H54 (cell line): ENCODE results near the gene PRAMEF33.
"Not testable (repeated sequence)": the region's sequence is repeated elsewhere in the genome, so short reads cannot be mapped to it uniquely, and the experiment has no call there.

ENCODE experiments used
- DNase-seq: peaks from one replicate; pipeline ENCODE4 v3.0.0; 2011; ENCODE audit warnings: low spot score, mixed read lengths; ENCODE audit not compliant: insufficient read length
- FAIRE-seq: peaks from 3 replicates; lab custom pipeline; 2011; peaks lifted over from hg19 to GRCh38; lab: Jason Lieb, UNC

The PRAMEF33 gene, protein sequence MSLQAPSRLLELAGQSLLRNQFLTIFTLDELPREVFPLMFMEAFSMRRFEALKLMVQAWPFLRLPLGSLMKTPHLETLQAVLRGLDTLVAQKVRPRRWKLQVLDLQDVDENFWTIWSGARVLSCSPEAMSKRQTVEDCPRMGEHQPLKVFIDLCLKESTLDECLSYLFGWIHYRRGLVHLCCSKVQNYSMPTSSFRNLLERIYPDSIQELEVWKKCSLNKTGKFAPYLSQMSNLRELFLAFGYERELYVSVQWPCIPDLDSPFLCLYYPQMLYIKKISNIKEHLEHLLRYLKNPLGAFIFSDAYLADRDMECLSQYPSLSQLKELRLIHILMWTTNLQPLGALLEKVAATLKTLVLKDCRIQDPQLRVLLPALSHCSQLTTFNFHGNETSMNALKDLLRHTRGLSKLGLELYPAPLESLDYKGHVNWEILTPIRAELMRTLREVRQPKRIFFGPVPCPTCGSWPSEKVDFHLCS

DNA sequence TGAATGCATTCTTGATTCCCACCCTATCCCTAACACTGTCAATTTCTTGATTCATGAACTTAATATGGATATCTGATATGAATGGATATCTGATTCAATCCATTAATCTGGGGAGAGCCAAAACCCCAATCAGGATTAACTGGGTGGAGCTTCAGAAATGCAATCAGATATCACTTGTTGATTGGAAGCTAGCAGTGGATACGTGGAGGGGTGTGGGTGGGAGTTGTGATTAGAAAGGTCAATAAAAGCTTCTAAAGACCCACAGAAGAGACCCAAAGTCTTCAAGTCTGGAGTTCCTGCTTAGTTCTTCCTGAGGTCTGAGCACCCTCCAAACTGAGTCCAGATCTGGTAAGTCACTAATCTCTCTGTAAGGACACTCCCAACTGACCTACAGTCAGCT is at the start of gene PRAMEF33:
Gene PRAMEF33 (plus strand): TSS at position 301 of the 400 bp plus-strand sequence. CDS start 2,416 bp downstream, outside the sequence.
- DNase-seq, FAIRE-seq: not testable (repeated sequence)

DNA sequence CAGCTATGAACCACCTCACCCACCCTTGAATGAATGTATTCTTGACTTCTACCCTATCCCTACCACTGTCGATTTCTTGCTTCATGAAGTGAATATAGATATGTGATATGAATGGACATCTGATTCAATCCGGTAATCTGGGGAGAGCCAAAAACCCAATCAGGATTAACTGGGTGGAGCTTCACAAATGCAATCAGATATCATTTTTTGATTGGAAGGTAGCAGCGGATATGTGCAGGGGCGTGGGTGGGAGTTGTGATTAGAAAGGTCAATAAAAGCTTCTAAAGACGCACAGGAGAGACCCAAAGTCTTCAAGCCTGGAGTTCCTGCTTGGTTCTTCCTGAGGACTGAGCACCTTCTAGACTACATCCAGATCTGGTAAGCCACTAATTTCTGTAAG is 49.4 kb upstream of the PRAMEF33 start, which contains the start of gene PRAMEF5:
Gene PRAMEF5 (plus strand): TSS at position 301 of the 400 bp plus-strand sequence. CDS start 5,071 bp downstream, outside the sequence.
- FAIRE-seq: not testable (repeated sequence)

DNA sequence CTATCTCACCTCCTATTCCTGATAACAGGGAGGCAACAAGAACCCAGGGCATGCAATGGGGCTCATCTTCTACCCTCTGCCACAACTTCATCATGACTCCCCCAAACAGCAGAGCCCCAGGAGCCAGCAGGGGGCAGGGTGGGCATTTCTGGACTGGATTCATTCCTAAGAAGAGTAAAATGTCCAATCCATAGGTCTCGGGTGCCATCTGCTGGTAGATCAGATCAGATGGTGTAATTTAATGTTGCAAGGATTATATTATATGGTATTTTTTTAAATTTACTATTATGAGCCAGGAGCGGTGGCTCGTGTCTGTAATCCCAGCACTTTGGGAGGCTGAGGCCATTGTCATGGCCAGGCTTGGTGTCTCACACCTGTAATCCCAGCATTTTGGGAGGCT is 38.2 kb upstream of the PRAMEF33 start:
- not testable (repeated sequence) for FAIRE-seq, DNase-seq

More for the DNA sequence above, 49.4 kb upstream of the PRAMEF33 start, which contains the start of gene PRAMEF5:
- not testable (repeated sequence) for DNase-seq

DNA sequence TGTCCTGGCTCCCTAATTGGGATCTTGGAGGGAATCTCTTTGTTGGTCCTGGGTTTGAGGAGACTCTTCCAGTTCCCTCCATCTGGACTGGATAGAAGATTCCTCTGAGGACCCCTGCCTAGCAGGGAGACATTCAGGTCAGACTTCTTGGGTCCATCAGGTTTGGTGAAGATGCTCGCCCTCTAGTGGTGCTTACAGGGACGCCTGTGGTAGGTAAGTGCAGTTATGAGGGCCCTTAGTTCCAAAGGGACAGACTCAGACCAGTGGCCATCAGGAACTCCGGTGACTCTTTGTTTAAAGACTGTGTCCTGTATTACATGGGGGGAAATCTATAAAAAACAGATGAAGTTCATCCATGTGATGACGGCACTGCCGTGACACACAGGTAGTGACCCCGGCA is 26.3 kb upstream of the PRAMEF33 start:
- DNase-seq, FAIRE-seq: not testable (repeated sequence)

DNA sequence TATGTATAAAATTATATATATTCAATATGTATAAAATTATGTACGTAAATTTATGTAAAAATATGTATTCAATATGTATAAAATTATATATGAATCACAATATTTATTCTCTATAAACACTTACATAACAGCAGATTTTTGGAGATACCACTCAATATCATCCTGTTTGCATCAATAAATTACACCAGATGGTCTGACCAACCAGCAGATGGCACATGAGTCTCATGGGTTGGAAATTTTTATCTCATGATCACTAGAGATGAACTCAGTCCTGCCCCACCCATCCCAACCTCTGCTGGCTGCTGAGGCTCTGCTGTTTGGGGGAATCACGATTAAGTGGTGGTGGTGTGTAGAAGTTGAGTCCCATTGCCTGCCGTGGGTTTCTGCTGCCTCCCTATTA is 23.7 kb upstream of the PRAMEF33 start:
- DNase-seq, FAIRE-seq: not testable (repeated sequence)

DNA sequence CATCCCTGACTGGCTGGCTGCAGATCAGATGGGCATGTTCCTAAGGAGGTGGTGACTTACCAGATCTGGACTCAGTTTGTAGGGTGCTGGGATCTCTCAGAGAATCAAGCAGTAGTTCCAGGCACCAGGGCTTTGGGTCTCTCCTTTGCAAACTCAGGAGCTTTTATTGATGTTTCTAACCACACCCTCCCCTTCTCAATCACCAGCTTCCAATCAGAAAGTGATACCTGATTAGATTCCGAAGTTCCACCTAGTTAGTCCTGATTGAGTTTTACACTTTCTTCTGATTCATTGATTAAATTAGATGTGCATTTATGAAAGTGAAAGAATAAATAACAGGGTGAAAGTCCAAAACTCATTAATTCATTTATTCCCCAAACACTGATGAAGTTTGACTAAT is 18.3 kb upstream of the PRAMEF33 start, which contains the start of gene PRAMEF8:
Gene PRAMEF8 (minus strand): TSS at position 101 of the 400 bp plus-strand sequence. CDS start 1,046 bp downstream, outside the sequence.
- FAIRE-seq, DNase-seq: not testable (repeated sequence)

DNA sequence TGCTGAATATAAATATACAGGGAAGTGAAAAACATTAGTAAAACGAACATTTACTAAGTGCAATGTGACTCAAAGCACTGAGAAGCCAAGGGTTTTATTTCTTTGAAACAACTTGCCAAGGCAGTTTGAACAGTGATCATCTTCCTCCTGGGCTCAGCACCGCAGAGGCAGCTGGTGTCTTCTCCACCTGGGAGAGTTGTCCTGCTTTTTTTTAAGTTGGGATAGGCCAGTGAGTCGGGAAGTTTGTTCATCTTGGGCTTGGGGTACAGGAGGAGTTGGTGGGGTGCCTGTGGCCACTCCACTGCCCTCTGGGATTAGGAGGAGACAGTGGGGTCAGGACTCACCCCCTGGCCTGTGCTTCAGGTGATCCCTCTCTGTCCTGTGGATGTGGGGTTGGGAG is 14.3 kb upstream of the PRAMEF33 start:
- FAIRE-seq, DNase-seq: not testable (repeated sequence)

DNA sequence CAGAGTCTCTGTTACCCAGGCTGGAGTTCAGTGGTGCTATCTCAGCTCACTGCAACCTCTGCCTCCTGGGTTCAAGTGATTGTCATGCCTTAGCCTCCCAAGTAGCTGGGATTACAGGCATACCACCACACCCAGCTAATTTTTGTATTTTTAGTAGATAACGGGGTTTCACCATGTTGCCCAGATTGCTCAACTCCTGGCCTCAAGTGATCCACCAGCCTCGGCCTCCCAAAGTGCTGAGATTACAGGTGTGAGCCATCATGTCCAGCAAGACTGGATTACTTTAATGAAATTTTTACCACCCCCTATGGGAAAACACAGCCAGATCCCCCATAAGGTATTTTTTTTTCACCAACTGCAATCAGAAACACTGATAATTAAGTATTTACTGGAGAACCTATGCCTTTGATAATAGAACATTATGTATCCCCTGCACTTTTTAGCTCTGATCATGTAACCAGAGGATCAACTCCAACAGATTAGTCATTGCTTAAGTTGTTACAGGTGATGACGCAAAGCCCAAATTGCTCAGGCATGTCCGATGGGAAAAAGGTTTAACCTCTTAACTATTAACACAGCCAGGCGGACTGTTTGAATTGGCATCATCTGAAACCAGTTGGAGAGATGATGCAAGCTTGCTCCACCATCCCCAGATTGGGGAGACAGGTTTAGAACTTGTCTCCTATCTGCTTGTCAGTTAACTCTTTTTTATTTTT is 6.0 kb upstream of the PRAMEF33 start:
- FAIRE-seq, DNase-seq: not testable (repeated sequence)

DNA sequence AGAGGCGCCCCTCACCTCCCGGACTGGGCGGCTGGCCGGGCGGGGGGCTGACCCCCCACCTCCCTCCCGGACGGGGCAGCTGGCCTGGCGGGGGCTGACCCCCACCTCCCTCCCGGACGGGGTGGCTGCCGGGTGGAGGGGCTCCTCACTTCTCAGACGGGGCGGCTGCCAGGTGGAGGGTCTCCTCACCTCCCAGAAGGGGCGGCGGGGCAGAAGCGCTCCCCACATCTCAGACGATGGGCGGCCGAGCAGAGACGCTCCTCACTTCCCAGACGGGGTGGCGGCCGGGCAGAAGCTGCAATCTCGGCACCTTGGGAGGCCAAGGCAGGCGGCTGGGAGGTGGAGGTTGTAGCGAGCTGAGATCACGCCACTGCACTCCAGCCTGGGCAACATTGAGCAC is 4.6 kb upstream of the PRAMEF33 start:
- FAIRE-seq, DNase-seq: not testable (repeated sequence)

DNA sequence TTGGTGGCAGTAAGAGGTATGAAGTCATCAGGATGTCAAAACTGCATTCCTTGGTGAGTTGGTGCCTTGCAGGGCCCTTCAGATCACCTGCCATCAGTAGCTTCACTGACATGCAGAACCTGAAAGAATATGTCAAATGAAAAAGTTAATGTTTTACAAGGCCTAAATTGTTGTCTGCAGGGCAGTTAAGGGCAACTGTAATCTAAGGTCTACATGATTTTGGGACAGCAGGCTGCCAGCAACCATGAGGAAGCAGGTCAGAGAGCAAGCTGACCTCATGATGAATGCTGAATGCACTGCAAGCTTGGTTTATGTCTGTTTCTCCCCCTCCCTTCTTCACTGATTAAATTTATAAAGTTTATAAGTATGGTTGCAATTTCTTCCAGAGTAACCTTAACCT is 1.1 kb upstream of the PRAMEF33 start:
- not testable (repeated sequence) for FAIRE-seq, DNase-seq

DNA sequence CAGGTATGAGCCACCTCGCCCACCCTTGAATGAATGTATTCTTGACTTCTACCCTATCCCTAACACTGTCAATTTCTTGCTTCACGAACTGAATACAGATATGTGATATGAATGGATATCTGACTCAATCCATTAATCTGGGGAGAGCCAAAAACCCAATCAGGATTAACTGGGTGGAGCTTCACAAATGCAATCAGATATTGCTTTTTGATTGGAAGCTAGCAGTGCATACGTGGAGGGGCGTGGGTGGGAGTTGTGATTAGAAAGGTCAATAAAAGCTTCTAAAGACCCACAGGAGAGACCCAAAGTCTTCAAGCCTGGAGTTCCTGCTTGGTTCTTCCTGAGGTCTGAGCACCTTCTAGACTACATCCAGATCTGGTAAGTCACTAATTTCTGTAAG is 11.9 kb downstream of the PRAMEF33 start, which contains the start of gene PRAMEF15:
Gene PRAMEF15 (plus strand): TSS at position 301 of the 400 bp plus-strand sequence. CDS start 2,827 bp downstream, outside the sequence.
- DNase-seq, FAIRE-seq: not testable (repeated sequence)

DNA sequence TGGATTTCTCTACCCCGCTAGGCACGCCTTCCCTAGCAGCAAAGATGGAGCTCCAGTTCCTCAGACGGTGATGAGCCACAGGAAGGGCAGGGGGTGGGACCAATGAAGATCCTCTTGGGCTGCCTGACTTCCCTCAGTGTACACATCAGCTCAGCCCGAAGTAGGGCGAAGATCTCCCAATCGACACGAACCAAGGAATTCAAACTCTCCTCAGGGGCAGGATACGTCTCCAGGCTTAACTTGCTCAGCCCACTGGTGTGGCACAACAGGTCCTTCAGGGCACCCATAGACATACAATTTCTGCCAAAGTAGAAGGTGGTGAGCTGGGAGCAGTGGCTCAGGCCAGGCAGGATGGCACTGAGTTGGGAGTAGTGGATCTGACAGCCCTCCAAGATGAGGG is 39.2 kb downstream of the PRAMEF33 start:
- not testable (repeated sequence) for FAIRE-seq, DNase-seq

DNA sequence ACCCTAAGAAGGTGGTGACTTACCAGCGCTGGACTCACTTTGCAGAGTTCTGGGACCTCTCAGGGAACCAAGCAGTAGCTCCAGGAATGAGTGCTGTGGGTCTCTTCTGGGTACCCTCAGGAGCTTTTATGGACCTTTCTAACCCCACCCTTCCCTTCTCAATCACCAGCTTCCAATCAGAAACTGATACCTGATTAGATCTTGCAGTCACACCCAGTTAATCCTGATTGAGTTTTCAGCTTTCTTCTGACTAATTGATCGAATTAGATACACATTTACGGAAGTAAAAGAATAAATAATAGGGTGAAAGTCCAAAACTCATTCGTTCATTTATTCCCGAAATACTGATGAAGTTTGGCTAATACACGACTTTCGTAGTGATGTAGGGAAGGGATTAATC is 43.7 kb downstream of the PRAMEF33 start, which contains the start of gene PRAMEF14:
Gene PRAMEF14 (minus strand): TSS at position 101 of the 400 bp plus-strand sequence. CDS start 1,820 bp downstream, outside the sequence.
- not testable (repeated sequence) for DNase-seq, FAIRE-seq

DNA sequence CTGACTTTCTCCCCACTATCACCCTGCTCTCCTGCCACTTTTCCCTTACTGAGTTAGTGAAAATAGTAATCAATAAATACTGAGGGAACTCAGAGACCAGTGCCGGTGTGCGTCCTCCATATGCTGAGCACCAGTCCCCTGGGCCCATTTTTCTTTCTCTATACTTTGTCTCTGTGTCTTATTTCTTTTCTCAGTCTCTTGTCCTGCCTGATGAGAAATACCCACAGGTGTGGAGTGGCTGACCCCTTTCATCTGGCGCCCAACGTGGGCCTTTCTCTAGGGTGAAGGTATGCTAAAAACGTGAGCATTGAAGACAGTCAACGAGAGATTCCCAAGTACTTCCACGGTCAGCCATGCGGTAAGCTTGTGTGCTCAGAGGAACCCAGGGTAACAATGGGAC is 50.1 kb downstream of the PRAMEF33 start:
- DNase-seq, FAIRE-seq: not testable (repeated sequence)

DNA sequence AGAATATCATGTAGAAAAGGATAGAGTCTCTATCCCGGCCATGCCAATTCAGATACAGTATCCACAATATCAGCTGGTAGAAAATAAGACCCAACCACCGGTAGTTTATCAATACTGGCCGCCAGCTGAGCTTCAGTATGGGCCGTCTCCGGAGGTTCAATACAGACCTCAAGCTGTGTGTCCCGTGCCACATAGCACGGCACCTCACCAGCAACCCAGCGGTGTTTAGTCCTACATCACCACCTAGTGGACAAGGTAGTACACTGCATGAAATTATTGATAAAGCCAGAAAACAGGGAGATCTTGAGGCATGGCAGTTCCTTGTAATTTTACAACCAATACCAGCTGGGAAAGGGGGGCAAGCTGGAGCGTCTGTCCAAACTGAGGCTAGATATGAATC is 51.1 kb downstream of the PRAMEF33 start:
- not testable (repeated sequence) for FAIRE-seq

DNA sequence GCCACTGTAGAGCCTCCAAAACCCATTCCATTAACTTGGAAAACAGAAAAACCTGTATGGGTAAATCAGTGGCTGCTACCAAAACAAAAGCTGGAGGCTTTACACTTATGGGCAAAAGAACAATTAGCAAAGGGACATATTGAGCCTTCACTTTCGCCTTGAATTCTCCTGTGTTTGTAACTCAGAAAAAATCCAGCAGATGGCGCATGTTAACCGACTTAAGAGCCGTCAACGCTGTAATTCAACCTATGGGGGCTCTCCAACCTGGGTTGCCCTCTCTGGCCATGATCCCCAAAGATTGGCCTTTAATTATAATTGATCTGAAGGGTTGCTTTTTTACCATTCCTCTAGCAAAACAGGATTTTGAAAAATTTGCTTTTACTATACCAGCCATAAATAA is 53.4 kb downstream of the PRAMEF33 start:
- not testable (repeated sequence) for DNase-seq, FAIRE-seq

More for the DNA sequence above, 51.1 kb downstream of the PRAMEF33 start:
- not testable (repeated sequence) for DNase-seq
